NCI-H82 (cell line): ENCODE results near the gene FHIT.

Experiments
- DNase-seq: peaks from one replicate; lab custom pipeline; 2025; lab: John Stamatoyannopoulos, UW

Gene FHIT

DNA sequence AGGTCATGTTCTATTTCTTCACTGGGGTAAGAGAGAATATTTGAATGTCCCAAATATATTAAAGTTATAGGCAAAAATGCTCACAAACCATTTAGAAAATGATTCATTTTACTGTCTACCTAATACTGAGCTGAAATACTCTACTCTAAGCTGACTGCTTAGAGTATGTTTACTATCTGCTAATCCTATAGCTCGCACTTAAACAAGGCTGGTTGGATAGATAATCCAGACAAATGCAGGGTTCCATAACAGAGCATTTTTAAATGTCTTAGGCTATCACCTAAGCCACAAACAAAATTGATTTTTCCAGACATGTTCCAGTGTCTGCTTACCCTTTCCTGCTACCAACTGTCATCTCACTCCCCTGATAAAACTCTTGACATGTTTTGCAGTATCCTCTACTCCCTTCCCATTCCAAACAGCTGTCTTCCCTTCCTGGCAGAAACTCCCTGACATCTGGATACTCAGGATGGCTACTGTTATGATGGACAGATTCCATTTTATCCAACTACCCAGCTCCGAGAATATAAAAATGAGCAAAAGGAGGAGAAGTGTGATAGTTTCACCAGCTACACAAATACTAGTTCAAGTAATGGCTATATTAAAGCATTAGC is 1034.7 kb downstream of the FHIT start:
- peak; percentile 80 for DNase-seq

DNA sequence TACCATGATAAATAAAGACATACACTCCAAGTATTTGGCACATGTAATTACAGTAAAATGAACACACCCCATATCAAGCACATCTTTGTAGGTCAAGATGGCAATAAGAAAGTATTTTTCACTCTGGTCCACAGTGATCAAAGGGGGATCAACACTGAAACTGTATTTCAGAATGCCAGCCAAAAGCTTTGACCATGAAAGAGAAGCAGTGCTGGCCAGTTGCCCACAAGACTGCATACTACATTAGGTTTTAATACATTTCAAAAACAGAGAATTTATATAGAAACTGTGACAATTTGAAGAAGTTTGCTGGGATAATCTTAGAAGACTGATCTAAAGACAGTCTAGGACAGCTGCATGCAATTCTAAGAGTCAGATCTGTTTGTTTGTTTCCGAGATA is 1035.3 kb downstream of the FHIT start:
- no peak for DNase-seq

- no peak for DNase-seq
Observed at GRCh38 chr3:60207905-60208304, 1043.3 kb downstream of the FHIT start.

- no peak for DNase-seq
Observed at GRCh38 chr3:60206206-60206605, 1045.0 kb downstream of the FHIT start.

- no peak for DNase-seq
Observed at GRCh38 chr3:60202052-60202726, 1049.1 kb downstream of the FHIT start.

DNA sequence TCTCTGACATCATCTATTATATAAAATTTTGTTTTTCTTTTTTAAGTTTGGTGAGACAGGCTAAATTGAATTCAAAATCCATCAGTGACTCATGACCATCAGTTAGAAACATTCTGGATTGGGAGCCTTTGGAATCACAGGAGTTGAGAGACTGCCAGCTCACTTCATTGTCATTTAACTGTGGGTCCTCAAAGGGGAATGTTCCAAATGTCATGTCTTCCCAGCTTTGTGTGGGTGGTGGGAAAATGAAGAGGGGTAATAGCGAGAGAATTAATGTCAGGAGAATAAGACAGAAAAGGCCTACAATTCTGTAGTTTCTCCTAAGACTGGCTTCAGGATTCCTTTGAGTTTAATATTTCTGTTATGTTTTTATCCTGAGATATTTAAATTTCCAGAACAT is 1051.9 kb downstream of the FHIT start:
- DNase-seq = no peak

GRCh38 chr3:60198179-60198720 is 1053.0 kb downstream of the FHIT start:
- DNase-seq = no peak

DNA sequence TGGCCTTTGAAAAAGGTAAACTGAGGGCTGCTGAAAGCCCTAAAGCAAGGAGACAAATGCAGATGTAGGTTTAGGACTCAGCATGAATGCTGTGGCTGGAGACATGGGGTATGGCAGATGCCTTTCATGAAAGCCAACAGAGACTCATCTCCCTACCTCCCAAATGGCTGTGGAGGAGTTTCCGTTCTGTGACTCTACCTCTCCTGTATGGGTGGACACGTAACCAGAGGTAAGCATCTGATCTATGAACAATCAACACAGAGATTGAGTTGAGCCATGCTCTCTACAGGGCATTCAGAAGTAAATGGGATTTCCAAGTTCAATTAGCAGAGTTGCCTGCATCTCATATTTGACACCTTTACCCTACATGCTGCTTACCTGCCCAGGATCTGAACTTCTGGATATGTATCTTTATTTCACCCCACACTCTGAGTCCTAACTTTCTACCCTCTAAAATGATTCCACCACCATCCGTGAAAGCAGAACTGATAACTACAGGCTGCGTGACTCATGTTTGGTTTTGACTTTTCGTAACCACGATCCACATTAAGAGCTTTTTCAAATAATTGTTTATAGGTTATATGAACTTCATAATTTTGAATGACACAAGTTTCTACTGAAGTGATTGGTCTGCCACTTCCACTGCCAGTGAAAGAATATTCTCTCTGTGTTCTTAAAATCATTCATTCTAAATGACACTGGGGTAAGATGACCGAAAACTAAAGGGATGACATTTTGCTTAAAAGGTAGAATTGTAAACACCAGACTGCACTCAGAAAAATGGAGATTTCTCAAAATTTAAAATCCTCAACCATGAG is 1058.7 kb downstream of the FHIT start:
- DNase-seq = no peak

DNA sequence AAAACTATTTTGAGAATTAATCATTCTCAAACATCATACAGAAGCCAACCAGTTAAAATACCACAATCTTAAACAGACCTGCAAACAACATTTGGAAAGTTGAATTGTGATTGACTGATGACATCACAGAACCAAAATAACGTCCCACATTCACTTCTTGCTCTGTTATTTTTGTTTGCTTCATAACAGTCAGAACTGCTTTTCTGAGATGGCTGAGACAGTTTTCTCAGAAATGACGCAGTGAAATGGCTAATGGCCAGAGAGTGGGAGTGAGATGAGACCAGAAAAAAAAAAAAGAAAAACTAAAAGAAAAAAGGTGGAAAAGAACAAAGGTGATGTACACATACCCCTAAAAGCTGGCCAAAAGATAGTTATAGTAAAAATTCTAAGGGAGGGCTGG is 1061.2 kb downstream of the FHIT start:
- no peak for DNase-seq

DNA sequence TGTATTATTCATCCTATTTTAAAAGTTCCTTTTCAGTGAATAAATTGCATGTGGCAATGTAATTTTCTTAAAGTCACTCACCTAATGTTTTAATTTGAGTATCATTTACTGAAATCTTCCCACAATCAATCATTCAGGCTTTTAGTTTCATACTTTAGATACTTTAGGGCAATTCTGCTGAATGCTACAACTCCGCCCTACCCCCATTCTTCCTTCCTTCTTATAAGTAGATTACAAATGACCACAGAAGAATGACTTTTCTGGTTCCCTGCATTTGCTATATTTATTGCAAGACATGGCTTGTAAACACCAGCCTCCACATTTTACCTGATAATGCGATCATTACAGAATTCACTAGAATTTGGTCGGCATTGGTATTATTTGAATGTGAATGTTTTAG is 1061.9 kb downstream of the FHIT start:
- no peak for DNase-seq

DNA sequence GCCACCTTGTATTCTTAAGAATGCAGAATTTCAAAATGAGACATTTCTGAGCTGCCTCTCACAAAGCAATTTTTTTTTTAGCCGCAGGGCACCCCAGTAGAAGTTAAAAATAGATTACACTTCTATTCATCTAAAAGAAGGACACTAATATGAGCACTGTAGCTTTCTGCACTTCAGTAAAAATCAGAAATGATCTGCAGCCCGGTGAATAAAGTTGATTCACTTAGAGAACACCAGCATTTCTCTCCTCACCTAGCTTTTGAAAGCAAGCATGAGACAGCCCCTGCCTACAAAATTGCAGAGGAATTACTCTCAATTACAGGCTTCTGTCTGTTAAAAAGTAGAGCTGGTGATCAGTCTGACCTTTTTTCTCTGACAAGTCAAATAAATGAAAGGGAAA is 1062.4 kb downstream of the FHIT start:
- DNase-seq = no peak

- DNase-seq = no peak
Observed at GRCh38 chr3:60187343-60187742, 1063.9 kb downstream of the FHIT start.

DNA sequence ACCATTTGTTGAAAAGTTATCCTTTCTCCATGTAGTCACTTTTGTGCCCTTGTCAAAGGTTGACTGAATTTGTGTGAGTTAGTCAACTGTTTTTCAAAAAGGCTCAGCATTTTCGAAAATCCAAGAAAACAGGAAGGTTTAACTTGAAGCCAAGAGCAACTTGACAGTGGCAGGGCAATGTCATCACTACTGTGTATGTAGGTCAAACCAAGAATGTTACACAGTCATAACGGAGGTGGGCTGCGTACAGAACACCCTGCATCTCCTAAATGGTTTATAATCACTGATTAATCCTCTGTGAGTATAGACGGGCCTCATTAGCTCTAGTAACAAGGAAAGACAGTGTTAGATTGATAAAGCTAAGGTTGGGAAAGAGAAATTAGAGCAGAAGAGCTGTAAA is 1064.9 kb downstream of the FHIT start:
- peak; percentile 5 for DNase-seq

GRCh38 chr3:60185161-60185560 is 1066.1 kb downstream of the FHIT start:
- DNase-seq = no peak

DNA sequence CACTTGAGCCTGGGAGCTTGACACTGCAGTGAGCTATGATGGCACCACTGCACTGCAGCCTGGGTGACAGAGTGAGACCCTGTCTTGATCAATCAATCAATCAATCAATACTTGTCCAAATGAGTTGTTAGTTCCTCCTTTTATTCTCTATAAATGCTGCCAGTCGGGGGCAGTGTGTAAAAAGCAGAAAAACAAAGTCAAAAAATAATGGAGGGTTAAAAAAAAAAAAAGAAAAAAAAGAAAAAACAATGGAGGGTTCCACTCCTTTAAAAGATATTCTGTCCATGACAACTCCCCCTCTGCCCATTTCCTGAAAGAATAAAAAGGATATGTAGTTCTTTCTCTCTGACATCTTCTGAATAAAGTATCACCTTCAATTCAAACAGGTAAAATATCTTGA is 1068.6 kb downstream of the FHIT start:
- no peak for DNase-seq

- DNase-seq = no peak
Observed at GRCh38 chr3:60178931-60179653, 1072.2 kb downstream of the FHIT start.

DNA sequence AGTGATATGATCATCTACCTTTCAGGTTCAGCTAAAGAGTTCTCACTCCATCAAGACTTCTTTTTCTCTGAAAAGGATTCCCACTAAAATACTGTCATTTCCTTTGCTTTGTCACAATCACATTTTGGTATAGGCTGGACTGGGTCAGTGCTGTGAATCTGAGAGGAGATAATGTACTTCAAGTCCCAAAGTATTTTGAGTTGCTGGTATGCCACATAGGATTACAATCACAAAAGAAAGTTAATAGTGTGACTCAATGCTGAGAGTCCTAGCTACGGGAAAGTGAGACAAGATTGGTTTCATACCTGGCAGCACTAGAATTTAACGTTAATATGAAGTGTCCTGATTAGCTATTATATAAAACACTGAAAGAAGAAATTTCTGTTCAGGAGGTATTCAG is 1073.5 kb downstream of the FHIT start:
- DNase-seq = no peak

DNA sequence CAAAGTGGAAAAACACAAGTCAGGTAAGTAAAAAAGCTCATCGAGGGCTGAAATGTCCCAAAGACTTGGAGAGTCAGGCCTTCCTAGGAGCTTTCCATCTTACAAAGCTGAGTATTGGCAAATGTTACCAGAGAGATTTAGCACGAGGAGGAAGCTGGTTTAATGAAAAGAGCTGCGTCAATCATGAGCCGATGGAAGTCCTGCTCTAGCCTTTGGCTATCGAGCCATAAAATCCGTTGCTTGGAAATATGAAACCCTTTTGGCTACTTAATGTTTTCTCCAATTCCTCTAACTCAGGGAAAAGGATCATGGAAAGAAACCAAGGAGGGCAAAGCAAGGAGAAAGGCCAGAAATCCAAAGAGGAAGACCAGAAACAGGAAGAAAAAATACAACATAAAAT is 1074.6 kb downstream of the FHIT start:
- no peak for DNase-seq

DNA sequence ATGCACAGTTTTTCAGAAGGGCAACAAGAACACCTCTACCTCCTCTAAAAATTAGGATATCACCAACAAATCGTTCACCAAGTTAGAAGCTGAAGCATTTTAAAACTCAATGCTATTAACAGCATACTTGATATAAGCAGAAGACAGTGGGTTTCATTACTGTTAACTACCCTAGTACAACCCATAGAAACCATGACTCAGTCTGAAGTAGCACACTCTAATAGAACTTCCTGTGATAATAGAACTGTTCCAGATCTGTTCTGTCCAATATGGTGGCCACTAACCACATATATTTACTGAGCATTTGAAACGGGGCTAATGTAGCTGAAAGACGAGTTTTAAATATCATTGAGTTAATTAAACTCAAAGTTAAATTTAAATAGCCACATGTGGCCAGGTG is 1075.6 kb downstream of the FHIT start:
- DNase-seq = no peak

- DNase-seq = no peak
Observed at GRCh38 chr3:60169755-60170154, 1081.5 kb downstream of the FHIT start.

DNA sequence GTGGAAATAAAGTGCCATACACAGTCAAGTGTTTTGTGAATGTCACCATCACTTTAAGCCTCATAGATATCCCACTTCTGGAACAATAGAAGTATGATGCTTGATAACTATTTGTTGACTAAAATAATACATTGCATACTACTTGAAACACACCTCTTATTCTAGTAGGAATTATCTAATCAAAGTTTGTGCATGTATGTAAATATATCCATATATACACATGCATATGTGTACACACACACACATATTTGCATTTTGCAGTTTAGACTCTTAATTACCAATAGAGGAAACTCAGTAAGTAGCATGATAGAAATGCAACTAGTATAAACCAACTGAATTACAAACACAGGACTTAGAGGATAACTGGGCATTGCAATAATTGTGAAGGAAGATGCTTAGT is 1084.1 kb downstream of the FHIT start:
- DNase-seq = no peak
